OCI-LY1 (cell line): ENCODE data around the gene ATP1A4.

Source experiments
- EZH2 ChIP-seq: fragments of 200-600 bp; sonication (generic), shearing (Covaris generic); IDR thresholded peaks from 2 replicates; pipeline ENCODE4 v1.8.0; 2017; ENCODE audit warnings: borderline replicate concordance, mixed run types, mild to moderate bottlenecking, antibody characterized with exemption, low read length, moderate library complexity, mixed read lengths
- TF ChIP-seq, protein P1 (sequence below): fragments of 200-600 bp; sonication (generic), shearing (Covaris generic); IDR thresholded peaks from 2 replicates; pipeline ENCODE4 v1.5.1; 2017; ENCODE audit warnings: mild to moderate bottlenecking, antibody characterized with exemption, low read length, moderate library complexity, mixed read lengths

DNA sequence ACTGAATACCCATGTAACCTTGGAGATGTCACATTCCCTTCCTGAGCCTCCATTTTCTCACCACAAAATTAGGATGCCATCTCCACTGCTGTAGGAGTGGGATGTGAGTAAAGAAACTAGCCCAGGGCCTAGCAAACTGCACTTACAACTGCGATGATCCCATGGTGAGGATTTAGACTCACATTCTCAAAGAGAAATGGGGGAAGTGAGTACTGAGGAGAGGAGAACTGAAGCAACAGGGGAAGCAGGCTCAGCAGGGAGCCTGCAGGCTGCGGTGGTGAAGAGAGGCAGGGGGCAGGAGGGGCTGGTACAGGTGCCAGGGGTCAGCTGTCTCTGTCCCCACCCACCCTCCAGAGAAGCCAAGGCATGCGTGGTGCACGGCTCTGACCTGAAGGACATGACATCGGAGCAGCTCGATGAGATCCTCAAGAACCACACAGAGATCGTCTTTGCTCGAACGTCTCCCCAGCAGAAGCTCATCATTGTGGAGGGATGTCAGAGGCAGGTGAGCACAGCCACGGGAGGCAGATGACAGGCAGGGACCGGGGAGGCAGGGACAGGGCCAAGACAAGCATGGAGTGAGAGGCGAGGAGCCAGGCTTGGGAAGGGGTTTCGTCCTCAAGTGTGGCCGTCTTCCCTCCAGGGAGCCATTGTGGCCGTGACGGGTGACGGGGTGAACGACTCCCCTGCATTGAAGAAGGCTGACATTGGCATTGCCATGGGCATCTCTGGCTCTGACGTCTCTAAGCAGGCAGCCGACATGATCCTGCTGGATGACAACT lies 16.4 kb upstream of the ATP1A4 start:
- TF ChIP-seq, protein P1, sequence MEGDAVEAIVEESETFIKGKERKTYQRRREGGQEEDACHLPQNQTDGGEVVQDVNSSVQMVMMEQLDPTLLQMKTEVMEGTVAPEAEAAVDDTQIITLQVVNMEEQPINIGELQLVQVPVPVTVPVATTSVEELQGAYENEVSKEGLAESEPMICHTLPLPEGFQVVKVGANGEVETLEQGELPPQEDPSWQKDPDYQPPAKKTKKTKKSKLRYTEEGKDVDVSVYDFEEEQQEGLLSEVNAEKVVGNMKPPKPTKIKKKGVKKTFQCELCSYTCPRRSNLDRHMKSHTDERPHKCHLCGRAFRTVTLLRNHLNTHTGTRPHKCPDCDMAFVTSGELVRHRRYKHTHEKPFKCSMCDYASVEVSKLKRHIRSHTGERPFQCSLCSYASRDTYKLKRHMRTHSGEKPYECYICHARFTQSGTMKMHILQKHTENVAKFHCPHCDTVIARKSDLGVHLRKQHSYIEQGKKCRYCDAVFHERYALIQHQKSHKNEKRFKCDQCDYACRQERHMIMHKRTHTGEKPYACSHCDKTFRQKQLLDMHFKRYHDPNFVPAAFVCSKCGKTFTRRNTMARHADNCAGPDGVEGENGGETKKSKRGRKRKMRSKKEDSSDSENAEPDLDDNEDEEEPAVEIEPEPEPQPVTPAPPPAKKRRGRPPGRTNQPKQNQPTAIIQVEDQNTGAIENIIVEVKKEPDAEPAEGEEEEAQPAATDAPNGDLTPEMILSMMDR: no peak
- TF ChIP-seq EZH2: no peak
